GM19452 (cell line): ENCODE results near the gene COL23A1.
"Not testable (repeated sequence)": the region's sequence is repeated elsewhere in the genome, so short reads cannot be mapped to it uniquely, and the experiment has no call there.

Source experiments
- ATAC-seq: cut with Tn5 transposase; IDR thresholded peaks from one replicate; pipeline ENCODE4 v1.9.1; 2021; ENCODE audit not compliant: unreplicated experiment

The COL23A1 gene

DNA sequence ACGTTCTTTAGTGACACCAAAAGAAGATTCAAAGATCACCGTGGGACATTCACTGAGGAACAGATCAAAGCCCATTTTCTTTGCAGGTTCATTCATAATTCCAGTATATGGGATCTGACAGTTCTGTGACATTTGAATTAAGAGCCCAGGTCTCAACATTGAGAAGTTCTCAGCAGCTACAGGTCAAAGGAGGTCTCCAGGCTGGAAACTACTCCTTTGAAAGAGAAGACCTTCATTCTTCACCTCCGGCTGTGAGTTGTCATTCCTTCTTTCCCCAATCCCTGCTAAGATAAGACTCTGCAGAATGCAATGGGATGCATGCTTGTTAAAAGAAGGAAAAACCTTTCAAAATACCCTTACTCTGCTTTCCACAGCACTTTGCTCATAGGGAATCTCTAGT, 79.0 kb downstream of the COL23A1 start:
- ATAC-seq = no peak

DNA sequence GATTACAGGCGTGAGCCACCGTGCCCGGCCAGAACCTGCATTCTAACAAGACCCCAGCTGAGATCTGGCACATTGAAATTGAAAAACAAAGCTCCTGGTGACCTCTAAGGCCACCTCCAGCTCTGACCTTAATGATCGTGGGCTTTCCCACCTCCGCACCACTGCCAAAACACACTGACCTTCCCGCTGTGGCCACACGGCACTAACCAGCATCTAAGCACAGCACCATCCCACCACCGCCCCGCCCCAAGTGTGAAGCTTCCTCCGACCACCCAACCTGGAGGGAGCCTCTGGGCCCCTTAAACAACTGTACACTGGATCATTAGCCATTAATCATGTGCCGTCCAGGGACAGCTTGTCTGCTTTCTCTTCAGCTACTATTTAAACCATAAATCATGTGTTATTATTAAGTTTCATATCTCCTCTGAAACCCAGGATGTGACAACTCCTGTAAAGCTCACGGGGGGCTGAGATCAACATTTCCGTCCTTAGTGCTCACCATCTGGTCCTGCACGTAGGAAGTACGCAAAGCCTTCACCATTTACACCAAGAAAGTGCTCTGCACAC, 80.6 kb downstream of the COL23A1 start:
- ATAC-seq = no peak

DNA sequence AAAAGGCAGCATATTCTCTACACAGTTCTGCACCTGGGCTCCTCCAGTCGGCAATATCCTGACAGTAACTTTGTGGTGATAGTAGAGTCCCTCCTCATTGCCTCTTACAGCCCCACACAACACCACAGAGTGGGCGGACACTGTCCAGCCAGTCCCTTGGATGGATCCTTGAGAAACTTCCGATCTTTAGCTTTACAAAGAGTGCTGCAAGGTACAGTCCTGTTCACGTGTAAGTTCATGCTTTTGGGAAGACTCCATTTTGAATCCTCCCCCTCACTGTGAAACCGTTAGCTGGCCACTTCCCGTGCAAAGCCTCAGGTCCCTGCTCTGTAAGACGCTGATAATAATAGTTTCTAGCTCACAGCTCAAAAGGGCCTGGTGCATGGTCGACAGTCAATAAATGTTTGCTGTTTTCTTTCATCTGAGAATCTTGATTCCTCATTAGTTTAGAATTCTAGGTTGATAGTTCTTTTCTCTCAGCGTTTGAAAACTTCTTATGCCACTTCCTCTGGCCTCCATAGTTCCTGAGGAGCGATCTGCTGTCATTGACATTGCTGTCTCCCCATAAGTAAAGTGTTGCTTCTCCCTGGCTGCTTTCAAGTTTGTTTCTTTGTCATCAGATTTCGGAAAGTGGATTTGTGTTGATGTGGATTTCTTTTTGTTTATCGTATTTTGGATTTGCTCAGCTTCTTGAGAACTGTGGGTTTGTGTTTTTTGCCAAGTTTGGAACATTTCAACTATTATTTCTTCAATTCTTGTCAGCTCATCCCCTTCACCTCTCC, 82.9 kb downstream of the COL23A1 start:
- no peak for ATAC-seq

DNA sequence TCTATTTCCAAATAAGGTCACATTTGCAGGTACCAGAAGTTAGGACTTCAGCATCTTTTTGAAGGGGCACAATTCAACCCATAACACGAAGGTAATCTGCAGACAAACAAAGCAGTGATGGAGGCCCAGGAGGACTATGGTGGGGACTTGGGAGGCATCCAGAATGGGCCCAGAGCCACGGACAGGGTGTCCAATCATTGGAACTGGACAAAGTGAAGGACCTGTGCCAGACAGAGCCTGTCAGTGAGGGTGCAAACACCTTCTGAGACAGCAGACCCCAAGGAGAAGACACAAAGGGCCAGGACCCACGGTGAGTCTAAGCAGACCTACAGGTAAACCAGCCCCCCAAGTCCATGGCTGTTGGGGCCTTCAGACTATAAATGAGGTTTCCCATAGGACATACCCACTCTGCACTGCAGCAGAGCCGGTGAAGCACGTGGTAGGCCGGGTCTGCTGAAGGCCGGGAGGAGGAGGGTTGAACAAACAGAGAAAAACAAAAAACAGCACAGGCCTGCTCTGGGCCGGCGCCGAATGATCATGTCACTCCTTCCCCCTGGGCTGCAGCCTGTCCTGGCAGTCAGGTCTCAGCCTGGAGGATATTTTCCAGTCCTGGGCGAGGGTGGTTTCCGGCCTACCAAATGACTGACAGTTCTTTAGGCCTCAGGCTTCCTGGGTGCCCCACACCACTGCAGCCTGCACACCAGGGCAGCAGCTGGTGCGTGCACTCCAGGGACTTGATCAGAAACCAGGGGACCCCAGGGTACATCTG, 84.4 kb downstream of the COL23A1 start:
- ATAC-seq = no peak

DNA sequence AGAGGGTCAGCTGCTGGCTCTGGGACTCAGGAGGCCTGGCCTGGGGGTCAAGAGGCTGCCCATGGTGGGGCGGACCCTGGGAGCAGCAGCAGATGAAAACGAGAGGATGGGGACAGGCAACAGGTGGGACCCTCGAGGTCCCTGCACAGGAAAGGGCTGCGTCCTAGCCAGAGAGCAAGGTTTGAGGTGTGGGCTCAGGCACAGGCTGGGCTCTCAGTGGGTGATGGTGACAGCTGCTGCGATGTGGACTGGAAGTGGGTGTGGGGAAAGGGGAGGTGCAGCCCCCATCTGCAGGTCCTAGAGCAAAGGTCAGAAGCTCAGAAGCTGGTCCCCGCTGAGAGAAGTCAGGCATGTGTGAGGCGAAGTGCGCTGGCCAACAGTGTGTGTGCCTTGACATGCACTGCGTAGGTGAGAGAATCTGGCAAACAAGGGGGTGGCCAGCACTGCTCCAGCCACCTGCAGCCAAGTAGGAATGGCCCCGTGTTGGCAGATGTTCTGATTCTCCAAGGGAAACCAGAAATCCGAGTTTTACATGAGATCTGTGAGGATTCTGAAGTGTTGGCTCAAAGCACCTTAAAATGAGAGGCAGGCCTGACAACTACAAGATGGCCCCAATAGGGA, 85.7 kb downstream of the COL23A1 start:
- ATAC-seq = no peak

DNA sequence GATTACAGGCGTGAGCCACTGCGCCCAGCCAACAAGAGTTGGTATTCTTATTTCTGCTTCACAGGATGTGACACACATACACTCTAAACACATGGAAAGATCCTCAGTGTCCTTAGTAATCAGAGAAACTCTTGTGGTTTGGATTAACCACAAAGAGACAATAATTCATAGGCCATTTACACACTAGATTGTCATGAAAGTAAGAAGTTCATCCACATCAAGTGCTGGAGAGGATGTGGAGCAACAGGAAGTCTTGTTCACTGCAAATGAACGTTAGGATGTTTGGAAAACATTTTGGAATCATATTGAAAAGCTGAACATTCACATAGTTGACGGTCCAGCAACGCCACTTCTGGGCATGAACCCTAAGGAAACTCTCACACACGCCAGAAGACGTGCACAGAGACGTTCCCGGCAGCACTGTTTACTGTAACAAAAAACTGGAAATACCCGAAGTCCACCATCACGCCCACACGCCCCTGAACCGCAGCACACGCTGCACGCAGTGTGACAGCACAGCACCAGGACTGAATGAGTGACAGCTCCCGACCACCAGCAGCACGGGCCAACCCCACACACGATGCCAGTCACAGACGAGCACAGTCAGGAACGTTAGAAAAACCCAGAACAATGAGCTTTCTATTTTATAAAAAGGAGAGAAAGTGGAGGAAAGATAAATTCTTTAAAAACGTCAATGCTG, 87.6 kb downstream of the COL23A1 start:
- ATAC-seq = no peak

DNA sequence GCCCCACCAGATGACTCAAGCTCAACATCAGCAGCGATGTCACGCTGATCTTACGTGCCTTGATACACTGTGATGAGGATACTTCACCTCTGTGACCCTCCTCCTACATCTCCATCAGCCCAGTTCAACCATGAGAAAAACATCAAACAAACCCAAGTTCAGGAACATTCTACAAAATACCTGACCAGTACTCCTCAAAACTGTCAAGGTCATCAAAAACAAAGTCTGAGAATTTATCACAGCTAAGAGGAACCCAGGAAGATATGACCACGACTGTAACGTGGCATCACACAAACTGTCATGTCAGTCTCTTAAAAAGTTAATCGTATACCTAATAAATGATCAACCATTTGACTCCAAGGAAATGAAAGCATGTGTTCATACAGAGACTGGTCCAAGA, 90.8 kb downstream of the COL23A1 start:
- no peak for ATAC-seq

DNA sequence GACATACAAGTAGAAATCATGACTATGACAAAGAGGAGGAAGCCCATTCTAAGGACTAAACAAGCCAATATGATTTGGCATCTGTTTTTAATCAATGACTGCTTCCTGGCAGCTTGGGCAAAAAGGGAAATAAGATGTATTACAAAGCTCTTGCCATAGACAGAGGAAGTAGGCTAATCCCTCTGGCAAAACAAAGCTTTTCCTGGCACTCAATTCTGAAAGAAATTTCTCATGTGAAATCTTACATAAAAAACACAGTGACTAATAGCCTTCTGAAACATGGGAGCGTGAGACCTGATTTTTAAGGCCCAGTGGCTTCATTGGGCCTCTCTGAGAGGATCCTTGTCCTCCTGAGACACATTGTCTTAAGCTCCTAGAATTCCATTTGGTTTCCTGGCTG, 93.6 kb downstream of the COL23A1 start:
- ATAC-seq = no peak

DNA sequence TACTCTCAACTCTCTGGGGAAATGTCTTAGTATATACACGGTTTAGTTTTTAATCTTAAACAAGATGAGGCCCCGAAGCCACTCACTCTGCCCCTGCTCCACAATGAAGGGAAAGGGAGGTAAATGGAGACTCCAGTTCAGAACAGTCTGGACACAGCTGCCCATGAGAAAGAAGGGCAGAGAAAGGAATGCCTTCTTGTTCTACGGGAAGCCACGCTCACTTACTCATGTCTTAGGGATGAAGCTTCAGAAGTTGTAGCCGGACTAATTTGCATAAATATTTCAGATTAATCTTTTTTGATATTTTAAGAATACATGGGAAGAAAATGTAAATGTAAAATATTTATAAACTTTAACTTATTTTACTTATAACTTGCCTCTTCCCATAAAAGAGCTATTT, 94.0 kb downstream of the COL23A1 start:
- ATAC-seq = no peak

DNA sequence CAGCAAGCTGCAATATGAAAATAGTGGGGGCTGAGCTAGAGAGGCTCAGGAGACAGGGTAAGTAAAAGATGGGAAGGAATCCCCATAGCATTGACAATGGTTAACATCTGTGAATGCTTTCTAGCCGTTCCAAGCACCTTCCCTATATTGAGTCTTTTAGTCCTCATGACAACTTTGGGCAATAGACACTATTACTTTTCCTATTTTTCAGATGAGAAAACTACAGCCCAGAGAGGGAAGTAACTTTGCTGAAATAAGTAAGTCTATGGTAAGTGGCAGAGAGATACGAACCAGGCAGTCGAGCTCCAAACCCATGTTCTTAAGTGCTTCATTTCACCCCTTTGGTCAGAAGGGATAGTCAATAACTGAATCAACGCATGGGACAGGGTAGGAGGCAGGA, 94.5 kb downstream of the COL23A1 start:
- ATAC-seq = no peak

DNA sequence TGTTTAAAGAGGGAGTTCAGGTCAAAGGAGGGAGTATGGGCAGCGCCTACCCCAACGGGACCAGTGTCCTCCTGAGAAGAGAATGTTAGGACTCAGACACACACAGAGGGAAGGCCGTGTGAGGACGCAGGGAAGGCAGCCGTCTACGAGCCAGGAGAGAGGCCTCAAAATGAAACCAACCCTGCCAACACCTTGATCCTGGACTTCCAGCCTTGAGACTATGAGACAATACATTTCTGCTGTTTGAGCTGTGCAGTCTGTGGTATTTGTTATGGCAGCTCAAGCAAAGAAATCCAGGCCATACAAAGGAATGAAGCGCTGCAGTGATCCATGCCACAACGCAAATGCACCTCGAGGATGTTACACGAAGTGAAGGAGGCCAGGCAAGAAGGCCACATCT, 97.9 kb downstream of the COL23A1 start:
- no peak for ATAC-seq

DNA sequence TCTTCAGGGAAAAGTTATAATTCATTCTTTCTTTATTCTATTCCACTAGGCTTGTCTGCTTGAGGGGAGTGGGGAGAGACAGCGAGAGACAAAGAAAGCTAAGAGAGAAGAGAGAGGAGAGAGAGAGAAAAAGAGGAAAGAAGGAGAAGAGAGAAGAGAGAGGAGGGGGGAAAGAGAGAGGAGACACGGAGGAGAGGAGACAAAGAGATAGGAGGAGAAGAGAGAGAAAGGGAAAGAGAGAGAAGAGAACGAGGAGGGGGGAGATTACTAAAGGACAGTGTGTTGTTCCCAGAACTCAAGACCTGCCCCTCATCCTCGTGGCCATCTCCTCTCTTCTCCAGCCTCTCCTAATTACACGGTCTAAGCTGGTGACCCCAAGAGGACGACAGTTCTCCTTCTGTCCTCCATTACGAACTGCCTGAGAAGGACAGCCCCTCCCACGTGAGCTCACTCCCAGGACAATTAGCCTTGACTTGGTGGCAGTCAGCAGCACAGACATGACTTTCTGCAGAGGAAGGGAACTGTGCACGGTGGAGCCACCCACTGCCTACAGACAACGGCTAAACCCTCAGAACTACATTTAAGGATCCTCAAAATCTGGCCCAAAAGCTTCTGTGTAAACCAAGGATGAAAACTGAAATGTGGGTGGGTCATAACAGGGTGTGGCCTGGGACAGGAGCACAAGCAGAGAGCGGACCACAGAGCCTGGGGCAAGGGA, 99.1 kb downstream of the COL23A1 start:
- ATAC-seq = no peak

DNA sequence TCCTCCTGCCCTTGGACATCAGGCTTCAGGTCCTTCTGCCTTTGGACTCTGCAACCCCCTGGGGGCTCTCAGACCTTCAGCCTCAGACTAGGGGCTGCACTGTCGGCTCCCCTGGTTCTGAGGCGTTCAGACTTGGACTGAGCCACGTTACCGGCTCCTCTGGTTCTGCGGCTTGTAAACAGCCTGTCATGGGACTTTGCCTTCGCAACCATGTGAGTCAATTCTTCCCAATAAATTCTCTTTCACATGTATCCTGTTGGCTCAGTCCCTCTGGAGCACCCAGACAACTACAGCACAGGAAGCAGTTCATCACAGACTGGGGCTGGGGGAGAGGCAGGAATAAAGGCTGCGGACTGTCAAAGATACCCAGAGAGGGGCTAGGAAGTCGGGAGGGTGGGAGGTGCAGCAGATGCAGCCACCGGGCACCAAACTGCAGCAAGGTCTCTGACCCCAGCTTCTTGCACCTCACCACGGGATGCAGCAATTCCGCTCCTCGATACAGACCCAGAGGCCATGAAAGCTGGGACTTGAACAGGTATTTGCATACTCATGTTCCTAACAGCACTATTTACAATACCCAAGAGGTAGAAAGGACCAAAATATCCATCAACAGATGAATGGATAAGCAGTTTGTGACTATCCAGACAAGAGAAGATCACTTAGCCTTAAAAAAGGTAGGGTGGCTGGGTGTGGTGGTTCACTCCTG, 100.8 kb downstream of the COL23A1 start:
- no peak for ATAC-seq

DNA sequence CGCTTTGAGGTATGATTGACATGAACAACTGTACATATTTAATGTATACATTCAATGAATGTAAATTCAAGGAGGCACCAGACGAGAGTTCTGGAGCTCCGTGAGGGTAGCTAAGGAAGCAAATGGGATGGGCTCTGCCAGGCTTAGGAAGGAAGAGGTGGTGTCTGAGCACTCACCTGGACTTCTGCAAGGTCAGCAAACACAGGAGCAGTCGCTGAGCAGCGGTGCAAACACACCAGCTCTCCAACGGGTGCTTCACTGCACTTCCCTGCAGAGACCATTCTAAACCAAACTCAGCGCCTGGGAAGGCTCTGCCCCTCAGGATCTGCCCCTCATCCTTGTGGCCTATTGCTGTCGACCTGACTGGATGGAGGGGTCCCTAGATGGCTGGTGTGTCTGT, 101.5 kb downstream of the COL23A1 start:
- no peak for ATAC-seq

DNA sequence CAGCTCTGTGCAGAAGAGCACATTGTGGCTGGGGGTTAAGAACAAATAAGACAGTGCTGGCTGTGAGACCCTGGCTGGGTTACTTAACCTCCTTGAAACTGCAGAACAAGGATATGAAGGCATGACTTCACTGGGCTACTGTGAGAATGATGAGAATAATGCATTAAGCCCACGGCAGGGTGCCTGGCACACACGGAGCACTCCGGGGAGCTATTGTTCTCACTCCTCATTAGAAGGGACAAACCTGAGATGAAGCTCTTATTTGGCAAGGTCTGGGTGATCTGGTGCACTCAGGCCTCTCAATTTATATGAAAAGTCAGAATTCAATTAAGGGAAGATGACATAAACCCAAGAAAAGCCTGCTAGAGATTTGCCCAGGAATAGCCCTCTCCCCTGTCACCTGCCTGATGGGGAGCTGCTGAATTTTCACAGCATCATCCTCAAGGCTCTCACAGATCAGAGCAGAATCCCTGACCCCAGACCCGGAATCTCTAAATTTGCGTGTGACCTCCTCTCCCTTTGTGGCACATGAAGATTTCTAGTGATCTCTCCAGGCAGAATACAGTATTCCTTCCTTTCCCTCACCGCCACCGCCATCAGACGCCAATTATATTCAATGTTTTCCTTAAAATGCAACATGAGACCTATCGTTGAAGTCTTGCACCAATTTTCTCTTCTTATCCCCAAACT, 102.1 kb downstream of the COL23A1 start:
- ATAC-seq = no peak

DNA sequence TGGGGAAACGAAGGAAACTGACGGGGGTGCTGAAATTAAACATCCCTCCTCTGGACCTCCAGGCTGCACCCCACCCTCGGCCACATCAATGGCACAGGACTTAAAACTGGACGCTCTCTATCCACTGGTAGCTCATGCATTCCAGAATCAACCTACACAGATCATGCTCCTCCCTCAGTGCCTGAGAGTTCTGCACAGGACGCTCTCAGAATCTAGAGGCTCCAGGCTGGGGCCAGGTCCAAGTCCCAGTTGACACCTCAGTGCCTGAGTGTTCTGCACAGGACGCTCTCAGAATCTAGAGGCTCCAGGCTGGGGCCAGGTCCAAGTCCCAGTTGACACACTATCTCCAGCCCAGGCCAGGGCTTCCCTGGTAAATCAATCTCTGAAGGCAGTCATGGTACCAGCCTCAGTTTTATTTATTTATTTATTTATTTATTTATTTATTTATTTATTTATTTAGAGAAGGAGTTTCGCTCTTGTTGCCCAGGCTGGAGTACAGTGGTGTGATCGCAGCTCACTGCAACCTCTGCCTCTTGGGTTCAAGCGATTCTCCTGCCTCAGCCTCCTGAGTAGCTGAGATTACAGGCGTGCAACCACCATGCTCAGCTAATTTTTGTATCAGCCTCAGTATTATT, 103.2 kb downstream of the COL23A1 start:
- ATAC-seq = not testable (repeated sequence)

DNA sequence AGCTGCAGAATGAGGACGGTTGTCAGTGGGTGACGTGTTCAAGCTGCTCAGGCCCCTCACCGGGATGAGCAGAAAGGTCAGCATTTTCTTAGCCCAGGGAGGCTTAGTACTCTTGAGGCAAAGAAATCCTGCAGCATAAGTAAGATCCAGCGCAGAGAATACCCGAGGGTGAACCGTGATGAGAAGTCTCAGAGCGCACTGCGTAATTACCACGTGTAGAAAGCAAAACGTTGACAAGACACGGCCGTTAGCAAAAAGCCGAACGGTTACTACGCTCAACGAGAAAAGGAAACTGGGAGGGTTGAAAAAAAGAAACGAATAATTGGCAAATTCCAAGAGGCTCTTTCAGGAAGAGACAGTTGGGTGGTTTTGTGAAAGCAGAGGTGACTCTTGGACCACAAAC, 104.0 kb downstream of the COL23A1 start:
- no peak for ATAC-seq

DNA sequence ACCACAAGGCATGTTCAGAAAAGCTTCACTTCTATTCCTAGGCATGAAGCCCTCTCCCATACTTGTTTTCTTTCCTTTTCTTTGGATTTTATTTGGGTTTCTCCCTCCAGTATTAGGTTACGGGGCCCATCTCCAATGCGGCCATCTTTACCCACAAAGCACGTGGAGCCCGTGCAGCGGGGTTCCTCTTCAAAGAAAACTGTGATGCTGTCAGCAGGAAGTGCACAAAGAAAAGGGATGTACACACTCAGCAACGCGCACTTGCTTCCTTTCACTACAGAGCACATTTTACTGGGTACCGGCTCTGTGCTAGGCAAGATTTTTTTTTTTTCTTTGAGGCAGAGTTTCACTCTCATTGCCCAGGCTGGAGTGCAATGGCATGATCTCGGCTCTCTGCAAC, 106.6 kb downstream of the COL23A1 start:
- ATAC-seq = no peak

DNA sequence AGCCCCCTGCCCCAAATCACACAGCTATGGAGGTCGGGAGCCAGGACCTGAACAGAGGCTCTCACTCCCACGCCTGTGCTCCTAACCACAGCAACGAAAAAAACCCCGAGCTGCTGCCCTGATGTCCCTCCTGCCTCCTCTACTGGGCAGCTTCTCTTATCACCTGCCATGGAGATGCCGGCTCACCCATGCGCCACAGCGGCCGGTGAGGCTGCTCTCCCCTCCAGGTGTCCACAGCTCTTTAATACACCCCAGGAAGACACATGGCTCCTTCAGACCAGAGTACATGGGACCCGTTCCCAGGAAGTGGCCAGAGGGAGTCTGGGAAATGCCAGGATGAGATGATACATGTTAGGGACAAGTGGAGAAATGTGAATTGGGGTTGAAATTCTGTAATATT, 110.9 kb downstream of the COL23A1 start:
- ATAC-seq = no peak
